H9 (cell line): Measurements from ENCODE around the gene CD247. TPM values are rescaled to one million over a fixed set of nuclear protein-coding genes. Genes with fewer than 3 reads are reported as not detected.
A peak's percentile ranks its signal among the peaks of the same experiment; 100 is the strongest.

Experiments
- DNase-seq: peaks from one replicate; pipeline ENCODE4 v3.0.0-alpha.2; 2017
- H2AFZ ChIP-seq: one replicate; pipeline ENCODE4 v1.6.1; 2013; ENCODE audit warnings: mild to moderate bottlenecking, low read length, control low read depth, moderate library complexity
- H2AK5ac ChIP-seq: 2 replicates; pipeline ENCODE4 v1.6.1; 2013; ENCODE audit warnings: low read length, control low read depth, mixed read lengths; ENCODE audit not compliant: insufficient read length
- H2BK120ac ChIP-seq: one replicate; pipeline ENCODE4 v1.6.1; 2013; ENCODE audit warnings: low read depth, mild to moderate bottlenecking, low read length, control low read depth, inconsistent platforms; ENCODE audit not compliant: poor library complexity, severe bottlenecking
- H2BK12ac ChIP-seq: 2 replicates; pipeline ENCODE4 v1.6.1; 2013; ENCODE audit warnings: low read length, control low read depth, mixed read lengths, low read depth; ENCODE audit not compliant: insufficient read length
- H2BK15ac ChIP-seq: 2 replicates; pipeline ENCODE4 v1.6.1; 2013; ENCODE audit warnings: low read depth, low read length, control low read depth
- H2BK20ac ChIP-seq: one replicate; pipeline ENCODE4 v1.6.1; 2013; ENCODE audit warnings: low read depth, mild to moderate bottlenecking, low read length, control low read depth, inconsistent platforms; ENCODE audit not compliant: poor library complexity, severe bottlenecking
- H2BK5ac ChIP-seq: 2 replicates; pipeline ENCODE4 v1.6.1; 2013; ENCODE audit warnings: low read length, control low read depth, mixed read lengths; ENCODE audit not compliant: insufficient read length
- H3K14ac ChIP-seq: 2 replicates; pipeline ENCODE4 v1.6.1; 2013; ENCODE audit warnings: low read length, control low read depth; ENCODE audit not compliant: insufficient read depth
- H3K18ac ChIP-seq: 2 replicates; pipeline ENCODE4 v1.6.1; 2013; ENCODE audit warnings: low read depth, mild to moderate bottlenecking, mixed read lengths, low read length, control low read depth; ENCODE audit not compliant: insufficient read length
- H3K23ac ChIP-seq: 2 replicates; pipeline ENCODE4 v1.6.1; 2013; ENCODE audit warnings: low read length, control low read depth, mixed read lengths, low read depth; ENCODE audit not compliant: insufficient read length
- H3K23me2 ChIP-seq: 2 replicates; pipeline ENCODE4 v1.6.1; 2013; ENCODE audit warnings: low read depth, mild to moderate bottlenecking, mixed read lengths, low read length, control low read depth; ENCODE audit not compliant: insufficient read length, poor library complexity, severe bottlenecking
- H3K27ac ChIP-seq: 2 replicates; pipeline ENCODE4 v1.5.1; 2013; ENCODE audit warnings: low read length, control low read depth, mixed read lengths, low read depth; ENCODE audit not compliant: insufficient read length
- H3K27me3 ChIP-seq: 2 replicates; pipeline ENCODE4 v1.6.1; 2013; ENCODE audit warnings: low read length, control low read depth, inconsistent platforms; ENCODE audit not compliant: insufficient read depth
- H3K4ac ChIP-seq: 2 replicates; pipeline ENCODE4 v1.6.1; 2013; ENCODE audit warnings: low read depth, mild to moderate bottlenecking, control low read depth, inconsistent platforms, low read length, moderate library complexity
- H3K4me1 ChIP-seq: 2 replicates; pipeline ENCODE4 v1.6.1; 2013; ENCODE audit warnings: low read length, control low read depth, inconsistent platforms; ENCODE audit not compliant: insufficient read depth
- H3K4me2 ChIP-seq: 2 replicates; pipeline ENCODE4 v1.6.1; 2013; ENCODE audit warnings: low read length, control low read depth, mixed read lengths; ENCODE audit not compliant: insufficient read length, insufficient read depth
- H3K56ac ChIP-seq: 2 replicates; pipeline ENCODE4 v1.6.1; 2013; ENCODE audit warnings: low read depth, mild to moderate bottlenecking, mixed read lengths, low read length, control low read depth; ENCODE audit not compliant: insufficient read length
- H3K79me1 ChIP-seq: 2 replicates; pipeline ENCODE4 v1.6.1; 2013; ENCODE audit warnings: low read depth, mild to moderate bottlenecking, moderate library complexity, low read length, control low read depth, inconsistent platforms; ENCODE audit not compliant: insufficient read depth, poor library complexity, severe bottlenecking
- H3K79me2 ChIP-seq: 2 replicates; pipeline ENCODE4 v1.6.1; 2013; ENCODE audit warnings: low read length, control low read depth, inconsistent platforms; ENCODE audit not compliant: insufficient read depth
- H3K9ac ChIP-seq: 2 replicates; pipeline ENCODE4 v1.6.1; 2013; ENCODE audit warnings: low read length, control low read depth, mixed read lengths; ENCODE audit not compliant: insufficient read length; ENCODE audit errors: extremely low read depth
- H3K9me3 ChIP-seq: one replicate; pipeline ENCODE4 v1.6.1; 2013; ENCODE audit warnings: low read depth, low read length, inconsistent platforms; ENCODE audit not compliant: control insufficient read depth
- H3T11ph ChIP-seq: one replicate; pipeline ENCODE4 v1.6.1; 2013; ENCODE audit warnings: mild to moderate bottlenecking, low read length, control low read depth, inconsistent platforms
- H4K20me1 ChIP-seq: one replicate; pipeline ENCODE4 v1.6.1; 2013; ENCODE audit not compliant: control insufficient read depth, insufficient read length, insufficient read depth
- H4K5ac ChIP-seq: 2 replicates; pipeline ENCODE4 v1.6.1; 2013; ENCODE audit warnings: low read depth, mild to moderate bottlenecking, mixed read lengths, low read length, control low read depth; ENCODE audit not compliant: insufficient read length
- H4K8ac ChIP-seq: replicated peaks from 2 replicates; pipeline ENCODE4 v1.6.1; 2013; ENCODE audit warnings: low read length, control low read depth, mixed read lengths, low read depth; ENCODE audit not compliant: insufficient read length
- H4K91ac ChIP-seq: 2 replicates; pipeline ENCODE4 v1.6.1; 2013; ENCODE audit warnings: low read depth, mild to moderate bottlenecking, moderate library complexity, mixed read lengths, low read length, control low read depth; ENCODE audit not compliant: insufficient read length
- H3K27ac Mint-ChIP-seq, 3 experiments: 2 replicates in 2 of 3; 3 replicates in 1 of 3; pipeline ENCODE4 v1.8.0; 2020 to 2021; ENCODE audit warnings: mixed read lengths in 3 of 3, mild to moderate bottlenecking in 1 of 3, moderate library complexity in 1 of 3
- H3K27me3 Mint-ChIP-seq: 2 replicates; pipeline ENCODE4 v1.8.0; 2021; ENCODE audit warnings: low read depth, mild to moderate bottlenecking, moderate library complexity, mixed read lengths
- H3K36me3 Mint-ChIP-seq, 3 experiments: 2 replicates in 2 of 3; 3 replicates in 1 of 3; pipeline ENCODE4 v1.8.0; 2020 to 2021; ENCODE audit warnings: low read depth in 3 of 3, mixed read lengths in 3 of 3; ENCODE audit not compliant: insufficient read depth in 1 of 3
- H3K4me1 Mint-ChIP-seq, 2 experiments: 2 replicates each; pipeline ENCODE4 v1.8.0; 2020; ENCODE audit warnings: mixed read lengths in 2 of 2
- H3K4me3 Mint-ChIP-seq, 2 experiments: 2 replicates in 1 of 2; 3 replicates in 1 of 2; pipeline ENCODE4 v1.8.0; 2020 to 2021; ENCODE audit warnings: mild to moderate bottlenecking in 2 of 2, mixed read lengths in 2 of 2, moderate library complexity in 1 of 2
- H3K9me3 Mint-ChIP-seq, 2 experiments: 2 replicates in 1 of 2; 3 replicates in 1 of 2; pipeline ENCODE4 v1.8.0; 2020; ENCODE audit warnings: mild to moderate bottlenecking in 2 of 2, mixed read lengths in 2 of 2, moderate library complexity in 1 of 2
- CTCF ChIP-seq: fragments of 200-600 bp; sonication (generic); conservative IDR thresholded peaks from 3 replicates; pipeline ENCODE4 v1.8.0; 2021; ENCODE audit warnings: antibody characterized with exemption, mild to moderate bottlenecking
- total RNA-seq: library from RNA; stranded (reverse); gene quantifications from 2 replicates; pipeline ENCODE4 v1.2.1, GENCODE V29; 2021

Gene CD247
- total RNA-seq, 1 experiment from 2014 or later, result 1.2 TPM

- no peak overlapping the region for H3T11ph ChIP-seq
- no peaks in the 10 kb centered on the region for H3K9me3 Mint-ChIP-seq
- no peak overlapping the region for H3K4me3 Mint-ChIP-seq
- H4K8ac ChIP-seq, result no peak overlapping the region
- H4K5ac ChIP-seq, result no peak overlapping the region
- H3K4ac ChIP-seq, result no peak overlapping the region
- H2BK5ac ChIP-seq, result no peak overlapping the region
- H3K23me2 ChIP-seq, result no peaks in the 10 kb centered on the region
- no peak overlapping the region for H2BK120ac ChIP-seq
- no peaks in the 10 kb centered on the region for H3K79me2 ChIP-seq
- H4K20me1 ChIP-seq, result no peaks in the 10 kb centered on the region
- H2BK20ac ChIP-seq, result no peak overlapping the region
- peaks cover 8% of the 10 kb centered on the region for H3K27me3 Mint-ChIP-seq
- H3K18ac ChIP-seq, result no peak overlapping the region
- H2BK15ac ChIP-seq, result no peak overlapping the region
- H2BK12ac ChIP-seq, result no peak overlapping the region
- no peaks in the 10 kb centered on the region for H3K27me3 ChIP-seq
- no peak overlapping the region for H3K56ac ChIP-seq
- H3K36me3 Mint-ChIP-seq, result no peaks in the 10 kb centered on the region
- H4K91ac ChIP-seq, result no peak overlapping the region
- H3K27ac ChIP-seq, result no peak overlapping the region
- peaks cover 0 to 6% of the 10 kb centered on the region in 2 experiments; a peak in 2 of 4 replicates for H3K4me1 Mint-ChIP-seq
- H3K27ac Mint-ChIP-seq, result no peak overlapping the region
- no peak overlapping the region for H3K23ac ChIP-seq
- H3K14ac ChIP-seq, result no peak overlapping the region
- no peaks in the 10 kb centered on the region for H3K4me1 ChIP-seq
- no peak overlapping the region for H2AK5ac ChIP-seq
- no peaks in the 10 kb centered on the region for H3K79me1 ChIP-seq
- H3K9me3 ChIP-seq, result no peaks in the 10 kb centered on the region
- peak; percentile 35; the same call in 1 of the 3 replicates for TF ChIP-seq CTCF
- H2AFZ ChIP-seq, result no peak overlapping the region
- no peak overlapping the region for H3K9ac ChIP-seq
- H3K4me2 ChIP-seq, result no peak overlapping the region
- DNase-seq, result no peak
Observed at GRCh38 chr1:167520711-167521206, 2.4 kb upstream of the CD247 start.
